ENCODE data around the gene MBNL1. TPM values are rescaled to one million over a fixed set of nuclear protein-coding genes. Genes with fewer than 3 reads are reported as not detected.

Gene MBNL1
- total RNA-seq, 1 experiment from 2014 or later, result 140 TPM

- Histone ChIP-seq H3K4me3 (ENCODE audit: low read depth in 2 of 2, low read length in 2 of 2) (no peak overlapping the region), H3K36me3 (ENCODE audit: control insufficient read depth, insufficient read depth, low read length) (no peaks in the 10 kb centered on the region), H3K9me3 (ENCODE audit: control insufficient read depth, insufficient read depth, low read depth, low read length) (no peaks in the 10 kb centered on the region), H3K27ac (ENCODE audit: low read length) (no peak overlapping the region), H3K4me1 (ENCODE audit: control insufficient read depth, insufficient read depth, low read length) (no peaks in the 10 kb centered on the region), H3K27me3 (ENCODE audit: control insufficient read depth, insufficient read depth, low read length) (no peaks in the 10 kb centered on the region; the same call in 1 of the 2 replicates)
- intact Hi-C loops (cut with micrococcal nuclease; ENCODE audit: unreplicated experiment) (no loop called here), in situ Hi-C loops (cut with HindIII; ENCODE audit: low pct_unique_long_range_greater_than_20kb, low sequenced_read_pairs) (no loop called here)
- ATAC-seq (no peak), DNase-seq (ENCODE audit: low read depth, low spot score) (no peak)
- no peak for TF ChIP-seq POLR2AphosphoS5 (IDR thresholded peaks at IDR 0.05; ENCODE audit: low read depth, low read length)
- no peak for TF ChIP-seq SIN3A (IDR thresholded peaks at IDR 0.05; ENCODE audit: borderline replicate concordance, insufficient read depth, low read depth, low read length)
- TF ChIP-seq REST (IDR thresholded peaks at IDR 0.05; ENCODE audit: insufficient read depth in 1 of 2, low read depth in 2 of 2, low read length in 1 of 2), result no peak
- TF ChIP-seq TCF7L2 (IDR thresholded peaks at IDR 0.05; ENCODE audit: low read depth, low read length), result no peak
- no peak for TF ChIP-seq CTCF (IDR thresholded peaks at IDR 0.05)
- CTCF ChIA-PET, result no interaction called here
- POLR2A ChIA-PET, result no interaction called here
- no TSS peak for BruUV-seq (replicated peaks)
These were observed 223.2 kb downstream of the MBNL1 start for GRCh38 chr3:152491922-152492321.

GRCh38 chr3:152496286-152496685 is 227.6 kb downstream of the MBNL1 start:
- no peak overlapping the region for H3K27ac ChIP-seq (ENCODE audit: low read length)
- no peaks in the 10 kb centered on the region for H3K36me3 ChIP-seq (ENCODE audit: control insufficient read depth, insufficient read depth, low read length)
- in situ Hi-C loops (cut with HindIII; ENCODE audit: low pct_unique_long_range_greater_than_20kb, low sequenced_read_pairs) (no loop called here), intact Hi-C loops (cut with micrococcal nuclease; ENCODE audit: unreplicated experiment) (no loop called here)
- no peak for DNase-seq (ENCODE audit: low read depth, low spot score)
- H3K4me3 ChIP-seq (ENCODE audit: low read depth in 2 of 2, low read length in 2 of 2), result no peak overlapping the region
- ChIA-PET POLR2A (no interaction called here), CTCF (no interaction called here)
- H3K27me3 ChIP-seq (ENCODE audit: control insufficient read depth, insufficient read depth, low read length), result no peaks in the 10 kb centered on the region; the same call in 1 of the 2 replicates
- no TSS peak for BruUV-seq (replicated peaks)
- no peak for TF ChIP-seq CTCF (IDR thresholded peaks at IDR 0.05)
- no peak for ATAC-seq
- no peaks in the 10 kb centered on the region for H3K9me3 ChIP-seq (ENCODE audit: control insufficient read depth, insufficient read depth, low read depth, low read length)
- H3K4me1 ChIP-seq (ENCODE audit: control insufficient read depth, insufficient read depth, low read length), result no peaks in the 10 kb centered on the region

GRCh38 chr3:152496716-152497115 is 228.0 kb downstream of the MBNL1 start:
- Histone ChIP-seq H3K36me3 (ENCODE audit: control insufficient read depth, insufficient read depth, low read length) (no peaks in the 10 kb centered on the region), H3K9me3 (ENCODE audit: control insufficient read depth, insufficient read depth, low read depth, low read length) (no peaks in the 10 kb centered on the region), H3K27me3 (ENCODE audit: control insufficient read depth, insufficient read depth, low read length) (no peaks in the 10 kb centered on the region; the same call in 1 of the 2 replicates), H3K4me3 (ENCODE audit: low read depth in 2 of 2, low read length in 2 of 2) (no peak overlapping the region), H3K4me1 (ENCODE audit: control insufficient read depth, insufficient read depth, low read length) (no peaks in the 10 kb centered on the region), H3K27ac (ENCODE audit: low read length) (no peak overlapping the region)
- ChIA-PET POLR2A (no interaction called here), CTCF (no interaction called here)
- no peak for DNase-seq (ENCODE audit: low read depth, low spot score)
- intact Hi-C loops (cut with micrococcal nuclease; ENCODE audit: unreplicated experiment), result no loop called here
- no peak for TF ChIP-seq CTCF (IDR thresholded peaks at IDR 0.05)
- no peak for TF ChIP-seq SIN3A (IDR thresholded peaks at IDR 0.05; ENCODE audit: borderline replicate concordance, insufficient read depth, low read depth, low read length)
- no peak for TF ChIP-seq POLR2AphosphoS5 (IDR thresholded peaks at IDR 0.05; ENCODE audit: low read depth, low read length)
- no peak for TF ChIP-seq TCF7L2 (IDR thresholded peaks at IDR 0.05; ENCODE audit: low read depth, low read length)
- no peak for TF ChIP-seq REST (IDR thresholded peaks at IDR 0.05; ENCODE audit: insufficient read depth in 1 of 2, low read depth in 2 of 2, low read length in 1 of 2)
- in situ Hi-C loops (cut with HindIII; ENCODE audit: low pct_unique_long_range_greater_than_20kb, low sequenced_read_pairs), result no loop called here
- no peak for ATAC-seq
- no TSS peak for BruUV-seq (replicated peaks)

Data from Panc1 (cell line).